Activated CD8-positive, alpha-beta T cell treated with anti-CD3 and anti-CD28 coated beads for 36 hours (primary cell): ENCODE data around the gene SBF2. TPM values are rescaled to one million over a fixed set of nuclear protein-coding genes. Genes with fewer than 3 reads are reported as not detected.
"Not testable (repeated sequence)": the region's sequence is repeated elsewhere in the genome, so short reads cannot be mapped to it uniquely, and the experiment has no call there.

Source experiments
- ATAC-seq: fragments of 200-7000 bp; cut with Tn5 transposase; one replicate; pipeline ENCODE4 v1.10.0; 2021; ENCODE audit warnings: mild to moderate bottlenecking, moderate library complexity
- CTCF ChIA-PET: fragments of 350-600 bp; sonication (Branson Sonifier 250); formaldehyde crosslinking; loops from one replicate; lab custom pipeline; 2021; ENCODE audit warnings: antibody characterized with exemption; lab: Charles Lee
- POLR2A ChIA-PET: fragments of 350-600 bp; sonication (Branson Sonifier 250); formaldehyde crosslinking; loops from one replicate; lab custom pipeline; 2021; ENCODE audit warnings: antibody characterized with exemption; lab: Charles Lee
- DNase-seq: peaks from one replicate; pipeline ENCODE4 v3.0.0-alpha.2; 2020
- H3K27ac Mint-ChIP-seq: one replicate; pipeline ENCODE4 v1.8.0; 2021; ENCODE audit warnings: mild to moderate bottlenecking, mixed read lengths
- H3K27me3 Mint-ChIP-seq: one replicate; pipeline ENCODE4 v1.8.0; 2021; ENCODE audit warnings: mixed read lengths
- H3K36me3 Mint-ChIP-seq: one replicate; pipeline ENCODE4 v1.8.0; 2021; ENCODE audit warnings: low read depth, mixed read lengths
- H3K4me1 Mint-ChIP-seq: one replicate; pipeline ENCODE4 v1.8.0; 2021; ENCODE audit warnings: low read depth, mixed read lengths
- H3K4me3 Mint-ChIP-seq: one replicate; pipeline ENCODE4 v1.8.0; 2021; ENCODE audit warnings: mild to moderate bottlenecking, moderate library complexity, mixed read lengths
- H3K9me3 Mint-ChIP-seq: one replicate; pipeline ENCODE4 v1.8.0; 2021; ENCODE audit warnings: mixed read lengths
- CTCF ChIP-seq: fragments of 200-600 bp; IDR thresholded peaks from one replicate; pipeline ENCODE4 v1.8.0; 2022; ENCODE audit warnings: antibody characterized with exemption, mild to moderate bottlenecking
- intact Hi-C: fragments of 100-400 bp; cut with micrococcal nuclease; formaldehyde crosslinking; loops from one replicate; pipeline ENCODE4 v1.10.0; 2022
- total RNA-seq, 2 experiments: library from RNA; stranded (reverse); gene quantifications; one replicate each; pipeline ENCODE4 v1.2.3, GENCODE V29; 2021

Gene SBF2
- total RNA-seq, 2 experiments from 2014 or later = 10.0 to 11.0 TPM

GRCh38 chr11:9943386-9944110, 350.5 kb downstream of the SBF2 start:
- ATAC-seq (no peak), DNase-seq (no peak)
- no peak for TF ChIP-seq CTCF
- H3K27me3 Mint-ChIP-seq = no peaks in the 10 kb centered on the region
- peaks cover 8% of the 10 kb centered on the region for H3K36me3 Mint-ChIP-seq
- POLR2A ChIA-PET = no interaction called here
- H3K9me3 Mint-ChIP-seq = peaks cover 6% of the 10 kb centered on the region
- no peaks in the 10 kb centered on the region for H3K4me1 Mint-ChIP-seq
- H3K4me3 Mint-ChIP-seq = no peak overlapping the region
- no peak overlapping the region for H3K27ac Mint-ChIP-seq
- intact Hi-C loops = no loop called here
- CTCF ChIA-PET = no interaction called here

DNA sequence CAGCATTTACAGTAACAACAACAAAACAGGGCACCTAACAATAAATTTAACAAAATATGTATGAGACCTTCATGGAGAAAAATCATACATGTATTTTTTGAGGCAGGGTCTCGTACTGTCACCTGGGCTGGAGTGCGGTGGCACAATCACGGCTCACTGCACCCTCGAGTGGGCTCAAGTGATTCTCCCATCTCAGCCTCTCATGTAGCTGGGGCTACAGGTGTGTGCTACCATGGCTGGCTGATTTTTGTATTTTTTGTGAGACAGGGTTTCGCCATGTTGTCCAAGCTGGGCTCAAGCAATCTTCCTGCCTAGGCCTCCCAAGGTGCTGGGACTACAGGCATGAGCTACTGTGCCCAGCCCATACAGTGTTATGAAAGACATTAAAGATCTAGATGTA, 352.0 kb downstream of the SBF2 start:
- H3K9me3 Mint-ChIP-seq = peaks cover 6% of the 10 kb centered on the region

DNA sequence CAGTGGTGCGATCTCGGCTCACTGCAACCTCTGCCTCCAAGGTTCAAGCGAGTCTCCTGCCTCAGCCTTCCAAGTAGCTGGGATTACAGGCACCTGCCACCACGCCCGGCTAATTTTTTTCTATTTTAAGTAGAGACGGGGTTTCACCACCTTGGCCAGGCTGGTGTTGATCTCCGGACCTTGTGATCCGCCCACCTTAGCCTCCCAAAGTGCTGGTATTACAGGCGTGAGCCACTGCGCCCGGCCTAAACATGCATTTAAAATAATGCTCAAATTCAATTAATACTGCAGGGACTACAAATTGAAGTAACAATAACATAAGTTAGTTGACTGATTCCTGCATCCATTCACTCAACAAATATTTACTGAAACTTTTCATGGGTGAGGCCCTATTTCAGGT, 354.9 kb downstream of the SBF2 start:
- H3K27ac Mint-ChIP-seq = not testable (repeated sequence)

More for the DNA sequence above, 352.0 kb downstream of the SBF2 start:
- Mint-ChIP-seq H3K36me3 (peaks cover 5% of the 10 kb centered on the region), H3K27ac (no peak overlapping the region), H3K4me1 (no peaks in the 10 kb centered on the region), H3K4me3 (no peak overlapping the region), H3K27me3 (no peaks in the 10 kb centered on the region)
- ATAC-seq (no peak), DNase-seq (no peak)
- ChIA-PET POLR2A (no interaction called here), CTCF (interaction anchor here (1.3 kb wide), 1 partner anchor 9 kb away, joined by 3 read pairs; no protein-coding TSS in a partner anchor)
- intact Hi-C loops = no loop called here
- no peak for TF ChIP-seq CTCF

GRCh38 chr11:9936754-9937153, 357.3 kb downstream of the SBF2 start:
- H3K27ac Mint-ChIP-seq = no peak overlapping the region
- intact Hi-C loops = no loop called here
- ATAC-seq (no peak), DNase-seq (no peak)
- peaks cover 6% of the 10 kb centered on the region for H3K36me3 Mint-ChIP-seq
- H3K4me3 Mint-ChIP-seq = no peak overlapping the region
- H3K9me3 Mint-ChIP-seq = peaks cover 17% of the 10 kb centered on the region
- no peak for TF ChIP-seq CTCF
- CTCF ChIA-PET = no interaction called here
- H3K4me1 Mint-ChIP-seq = no peaks in the 10 kb centered on the region
- H3K27me3 Mint-ChIP-seq = no peaks in the 10 kb centered on the region
- POLR2A ChIA-PET = no interaction called here

More for the DNA sequence above, 354.9 kb downstream of the SBF2 start:
- H3K4me3 Mint-ChIP-seq, intact Hi-C loops, H3K27me3 Mint-ChIP-seq, DNase-seq, H3K36me3 Mint-ChIP-seq, ATAC-seq, POLR2A ChIA-PET, H3K4me1 Mint-ChIP-seq, CTCF ChIA-PET: not testable (repeated sequence)
- peaks cover 13% of the 10 kb centered on the region for H3K9me3 Mint-ChIP-seq

DNA sequence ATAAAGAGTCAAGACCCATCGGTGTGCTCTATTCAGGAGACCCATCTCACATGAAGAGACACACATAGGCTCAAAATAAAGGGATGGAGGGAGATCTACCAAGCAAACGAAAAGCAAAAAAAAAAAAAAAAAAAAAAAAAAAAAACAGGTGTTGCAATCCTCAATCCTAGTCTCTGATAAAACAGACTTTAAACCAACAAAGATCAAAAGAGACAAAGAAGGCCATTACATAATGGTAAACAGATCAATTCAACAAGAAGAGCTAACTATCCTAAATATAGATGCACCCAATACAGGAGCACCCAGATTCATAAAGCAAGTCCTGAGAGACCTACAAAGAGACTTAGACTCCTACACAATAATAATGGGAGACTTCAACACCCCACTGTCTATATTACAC, 361.2 kb downstream of the SBF2 start:
- POLR2A ChIA-PET, H3K27me3 Mint-ChIP-seq, H3K27ac Mint-ChIP-seq, H3K4me3 Mint-ChIP-seq, H3K4me1 Mint-ChIP-seq, DNase-seq, intact Hi-C loops, ATAC-seq, CTCF ChIA-PET: not testable (repeated sequence)
- peaks cover 17% of the 10 kb centered on the region for H3K9me3 Mint-ChIP-seq
- H3K36me3 Mint-ChIP-seq = peaks cover 14% of the 10 kb centered on the region

- H3K4me1 Mint-ChIP-seq, POLR2A ChIA-PET, H3K9me3 Mint-ChIP-seq, H3K27ac Mint-ChIP-seq, ATAC-seq, H3K4me3 Mint-ChIP-seq, H3K27me3 Mint-ChIP-seq, DNase-seq, intact Hi-C loops, CTCF ChIA-PET: not testable (repeated sequence)
- H3K36me3 Mint-ChIP-seq = peaks cover 12% of the 10 kb centered on the region
Measured at GRCh38 chr11:9930562-9931331, 363.3 kb downstream of the SBF2 start.
